GM10248 (cell line): ENCODE data around the gene SPATA9.

Source experiments
- CTCF ChIA-PET: fragments of 300-600 bp; sonication (Branson Sonifier 250); formaldehyde crosslinking; extraction: SDS; loops from one replicate; lab custom pipeline; 2021; ENCODE audit warnings: antibody characterized with exemption; lab: Yijun Ruan, JAX
- POLR2A ChIA-PET: fragments of 350-650 bp; sonication (Branson Sonifier 250); formaldehyde crosslinking; extraction: SDS; loops from one replicate; lab custom pipeline; 2020; ENCODE audit warnings: antibody characterized with exemption; lab: Yijun Ruan, JAX
- DNase-seq: peaks from one replicate; pipeline ENCODE4 v3.0.0; 2012; ENCODE audit errors: extremely low spot score
- TF ChIP-seq, protein P1 (sequence below): IDR thresholded peaks from 2 replicates; pipeline ENCODE4 v1.5.1; 2012; ENCODE audit warnings: mild to moderate bottlenecking, low read depth; ENCODE audit errors: extremely low read depth, missing control alignments, control extremely low read depth

Gene SPATA9

DNA sequence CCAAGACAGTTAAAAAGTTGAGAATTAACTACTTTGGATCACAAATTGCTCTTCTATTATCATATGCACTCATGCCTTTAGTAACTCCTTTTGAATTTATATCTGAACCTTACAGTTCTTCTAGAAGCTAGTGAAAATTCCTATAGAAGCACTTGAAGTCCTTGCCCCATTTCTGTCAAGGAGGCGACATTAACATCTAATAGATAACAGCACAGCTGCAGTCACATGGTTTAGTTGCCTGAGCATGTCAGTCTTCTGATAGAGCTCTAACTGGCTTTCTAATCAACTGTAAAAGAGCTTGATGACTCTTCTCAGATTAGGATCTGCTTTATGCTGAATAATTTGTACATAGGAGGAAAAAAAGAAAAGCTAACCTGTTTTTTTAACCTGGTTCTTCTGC, 27.2 kb downstream of the SPATA9 start:
- TF ChIP-seq, protein P1, sequence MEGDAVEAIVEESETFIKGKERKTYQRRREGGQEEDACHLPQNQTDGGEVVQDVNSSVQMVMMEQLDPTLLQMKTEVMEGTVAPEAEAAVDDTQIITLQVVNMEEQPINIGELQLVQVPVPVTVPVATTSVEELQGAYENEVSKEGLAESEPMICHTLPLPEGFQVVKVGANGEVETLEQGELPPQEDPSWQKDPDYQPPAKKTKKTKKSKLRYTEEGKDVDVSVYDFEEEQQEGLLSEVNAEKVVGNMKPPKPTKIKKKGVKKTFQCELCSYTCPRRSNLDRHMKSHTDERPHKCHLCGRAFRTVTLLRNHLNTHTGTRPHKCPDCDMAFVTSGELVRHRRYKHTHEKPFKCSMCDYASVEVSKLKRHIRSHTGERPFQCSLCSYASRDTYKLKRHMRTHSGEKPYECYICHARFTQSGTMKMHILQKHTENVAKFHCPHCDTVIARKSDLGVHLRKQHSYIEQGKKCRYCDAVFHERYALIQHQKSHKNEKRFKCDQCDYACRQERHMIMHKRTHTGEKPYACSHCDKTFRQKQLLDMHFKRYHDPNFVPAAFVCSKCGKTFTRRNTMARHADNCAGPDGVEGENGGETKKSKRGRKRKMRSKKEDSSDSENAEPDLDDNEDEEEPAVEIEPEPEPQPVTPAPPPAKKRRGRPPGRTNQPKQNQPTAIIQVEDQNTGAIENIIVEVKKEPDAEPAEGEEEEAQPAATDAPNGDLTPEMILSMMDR, result no peak
- ChIA-PET CTCF (interaction anchor here (0.8 to 5.4 kb wide), 7 partner anchors 9 to 125 kb away, joined by 3 to 27 read pairs (median 5); partner anchors contain the start of gene RFESD), POLR2A (no interaction called here)
- no peak for DNase-seq

DNA sequence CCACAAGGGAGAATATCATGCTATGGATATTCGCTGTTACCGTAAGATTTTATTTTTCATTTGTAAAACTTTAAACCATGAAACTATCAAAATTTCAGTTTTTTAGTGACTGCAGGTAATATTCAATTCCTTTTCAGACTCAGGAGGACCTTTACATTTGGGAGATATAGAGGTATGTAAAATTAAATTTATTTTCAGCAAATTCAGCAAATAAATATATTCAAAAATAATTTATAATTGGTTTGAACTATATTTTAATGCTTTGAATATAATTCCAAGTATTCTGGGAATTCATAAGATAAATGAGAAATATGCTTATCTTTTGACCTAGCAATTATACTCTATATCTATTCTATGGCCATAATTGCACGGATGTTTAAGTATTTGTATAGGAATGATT, 28.6 kb downstream of the SPATA9 start:
- CTCF ChIA-PET, result interaction anchor here (1.0 to 5.4 kb wide), 3 partner anchors 10 to 70 kb away, joined by 3 to 27 read pairs (median 5); no protein-coding TSS in a partner anchor

DNA sequence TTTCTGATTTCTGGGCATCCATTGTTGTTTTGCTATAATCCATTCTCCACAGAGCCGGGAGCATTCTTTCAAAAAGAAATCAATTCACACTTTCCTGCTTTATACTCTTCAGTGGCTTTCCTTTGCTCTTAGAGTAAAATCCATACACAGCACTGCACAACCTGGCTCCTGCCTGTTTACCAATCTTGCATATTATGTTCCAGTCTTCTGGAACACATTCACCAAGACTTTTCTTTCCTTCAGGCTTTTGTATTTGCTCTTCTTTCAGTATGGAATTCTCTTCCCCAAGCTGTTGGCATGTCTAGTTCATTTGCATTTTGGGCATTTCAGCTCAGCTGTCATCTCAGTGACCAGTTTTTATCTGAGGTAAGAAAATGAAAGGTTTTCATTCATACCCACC, 29.9 kb downstream of the SPATA9 start:
- POLR2A ChIA-PET, result no interaction called here

More for the DNA sequence above, 28.6 kb downstream of the SPATA9 start:
- DNase-seq, result no peak
- TF ChIP-seq, protein P1, result no peak
- POLR2A ChIA-PET, result no interaction called here

DNA sequence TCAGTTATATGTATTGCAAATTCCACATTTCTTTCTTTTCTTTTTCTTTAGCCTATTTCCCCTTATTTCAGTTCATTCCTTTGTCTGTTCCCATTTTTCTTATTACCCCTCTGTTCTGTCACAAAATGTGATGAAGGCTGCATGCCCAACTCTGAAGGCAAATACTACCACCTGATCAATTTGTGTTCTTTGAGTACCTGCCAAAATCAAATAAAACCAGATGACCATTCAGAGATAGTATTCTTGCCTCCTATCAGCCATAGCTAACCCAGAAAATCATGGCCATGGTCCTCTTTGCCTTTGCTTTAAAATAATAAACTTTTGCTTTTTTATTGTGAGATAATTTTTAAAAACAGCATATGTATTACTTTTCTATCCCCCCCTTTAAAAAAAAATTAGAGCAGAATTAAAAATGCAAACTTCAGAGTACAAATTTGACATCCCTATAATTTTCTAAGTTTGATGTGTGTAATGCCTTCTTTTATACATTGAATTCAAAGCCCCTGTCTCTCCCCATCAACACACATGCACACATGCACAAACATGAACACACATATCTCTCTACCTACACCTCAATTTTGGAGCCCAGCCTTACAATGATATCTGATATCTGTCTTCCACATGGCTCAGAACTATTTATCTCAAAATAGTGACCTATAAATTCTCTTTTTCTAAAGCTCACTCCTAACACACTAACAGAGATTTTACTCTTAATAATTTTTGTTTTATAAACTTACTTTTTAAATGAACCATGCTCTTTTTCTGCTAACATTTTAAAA, 32.8 kb downstream of the SPATA9 start:
- TF ChIP-seq, protein P1, result no peak
- no peak for DNase-seq
- CTCF ChIA-PET, result interaction anchor here (0.9 to 3.4 kb wide), 3 partner anchors 8 to 131 kb away, joined by 3 to 18 read pairs (median 6); no protein-coding TSS in a partner anchor
- POLR2A ChIA-PET, result no interaction called here

More for the DNA sequence above, 29.9 kb downstream of the SPATA9 start:
- CTCF ChIA-PET, result interaction anchor here (1.0 to 5.4 kb wide), 4 partner anchors 10 to 137 kb away, joined by 3 to 27 read pairs (median 10); no protein-coding TSS in a partner anchor
- TF ChIP-seq, protein P1, result no peak
- DNase-seq, result no peak

DNA sequence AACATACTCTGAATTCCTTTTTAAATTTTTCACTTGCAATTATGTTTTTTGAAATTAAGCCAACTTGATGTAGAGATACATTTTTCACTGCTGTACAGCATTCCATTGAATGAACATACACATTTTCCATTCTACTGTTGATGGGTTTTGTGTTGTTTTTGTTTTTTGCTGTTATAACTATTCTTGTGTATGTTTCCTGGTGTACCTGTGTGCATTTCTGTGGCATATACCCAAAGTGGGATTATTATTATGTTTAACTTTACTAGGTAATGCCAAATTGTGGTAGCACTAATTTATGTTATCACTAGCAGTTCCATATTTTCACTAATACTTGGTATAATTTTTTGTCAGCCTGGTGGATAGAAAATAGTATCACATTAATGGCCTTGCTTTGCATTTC, 33.5 kb downstream of the SPATA9 start:
- ChIA-PET CTCF (no interaction called here), POLR2A (no interaction called here)
- DNase-seq, result no peak
- TF ChIP-seq, protein P1, result no peak

DNA sequence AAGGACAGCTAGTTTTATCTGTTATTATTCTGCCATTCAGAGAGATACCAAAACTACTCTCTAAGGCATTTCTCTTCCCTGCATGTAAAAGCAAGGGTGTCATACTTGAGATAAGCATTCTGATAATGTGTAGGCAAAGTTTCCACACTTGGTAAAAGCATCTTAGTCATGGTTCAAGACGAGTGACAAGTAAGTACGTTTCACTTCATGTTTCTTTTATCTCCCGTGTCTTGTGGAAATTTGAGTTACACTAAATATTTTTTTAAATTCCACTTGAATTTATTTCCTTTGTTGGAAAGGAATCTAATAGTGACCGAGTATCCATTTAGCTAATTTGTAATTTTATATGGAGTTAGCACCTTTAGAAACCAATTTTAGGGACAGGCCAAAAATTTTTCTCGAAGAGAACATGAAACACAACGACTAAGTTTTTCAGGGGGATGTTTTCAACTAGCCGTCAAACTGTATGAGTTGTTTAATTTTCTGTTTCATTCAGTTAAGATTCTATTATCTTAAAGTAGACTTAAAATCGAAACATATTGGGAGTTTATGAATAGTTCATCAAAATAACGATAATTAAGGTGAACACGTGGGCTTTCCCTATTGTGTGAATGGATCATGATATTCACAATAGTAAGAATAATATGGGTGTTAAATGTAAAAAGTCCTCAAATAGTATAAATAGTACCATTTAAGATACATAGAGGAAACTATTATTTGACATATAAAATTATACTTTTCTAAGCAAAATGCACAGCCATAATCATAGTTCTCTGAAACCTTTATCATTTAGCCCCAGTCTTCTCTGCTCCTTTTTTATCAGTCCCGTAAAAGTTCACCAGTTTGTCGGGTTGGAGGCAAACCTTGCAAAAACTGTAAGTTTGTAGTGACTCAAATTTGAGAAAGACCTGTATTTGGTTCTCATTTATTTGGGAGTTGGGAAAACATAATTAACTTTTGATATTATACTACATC, 34.6 kb downstream of the SPATA9 start:
- CTCF ChIA-PET, result interaction anchor here (1.4 to 2.1 kb wide), 4 partner anchors 16 to 211 kb away, joined by 5 to 18 read pairs (median 8); no protein-coding TSS in a partner anchor

More for the DNA sequence above, 34.6 kb downstream of the SPATA9 start:
- no peak for DNase-seq
- POLR2A ChIA-PET, result no interaction called here
- TF ChIP-seq, protein P1, result no peak
